Karpas-422 (cell line): ENCODE measurements around the gene PSME2. TPM values are rescaled to one million over a fixed set of nuclear protein-coding genes. Genes with fewer than 3 reads are reported as not detected.

Source experiments
- DNase-seq: peaks from one replicate; pipeline ENCODE4 v3.0.0-alpha.2; 2015
- H2AFZ ChIP-seq: fragments of 200-600 bp; sonication (generic); 2 replicates; pipeline ENCODE4 v1.6.1; 2014; ENCODE audit warnings: antibody characterized with exemption, low read length, mixed read lengths
- H3K27ac ChIP-seq: fragments of 200-600 bp; sonication (generic); 2 replicates; pipeline ENCODE4 v1.5.1; 2014; ENCODE audit warnings: mild to moderate bottlenecking, low read length, moderate library complexity
- H3K27me3 ChIP-seq: fragments of 200-600 bp; sonication (generic); 2 replicates; pipeline ENCODE4 v1.6.1; 2014; ENCODE audit warnings: low read length, mixed read lengths
- H3K36me3 ChIP-seq: fragments of 200-600 bp; sonication (generic); 2 replicates; pipeline ENCODE4 v1.6.1; 2014; ENCODE audit warnings: low read length, mixed read lengths; ENCODE audit not compliant: insufficient read depth
- H3K4me1 ChIP-seq: fragments of 200-600 bp; sonication (generic); 2 replicates; pipeline ENCODE4 v1.6.1; 2014; ENCODE audit warnings: mild to moderate bottlenecking, low read length, mixed read lengths
- H3K4me2 ChIP-seq: fragments of 200-600 bp; sonication (generic); 2 replicates; pipeline ENCODE4 v1.6.1; 2014; ENCODE audit warnings: low read length, low read depth, mild to moderate bottlenecking; ENCODE audit not compliant: poor library complexity, severe bottlenecking
- H3K4me3 ChIP-seq: fragments of 200-600 bp; sonication (generic); 2 replicates; pipeline ENCODE4 v1.5.1; 2014; ENCODE audit warnings: mild to moderate bottlenecking, antibody characterized with exemption, low read length, mixed read lengths
- H3K79me2 ChIP-seq: fragments of 200-600 bp; sonication (generic); 2 replicates; pipeline ENCODE4 v1.6.1; 2014; ENCODE audit warnings: mild to moderate bottlenecking, low read length, mixed read lengths
- H3K9ac ChIP-seq: fragments of 200-600 bp; sonication (generic); 2 replicates; pipeline ENCODE4 v1.6.0; 2014; ENCODE audit warnings: low read length
- H3K9me2 ChIP-seq: fragments of 200-600 bp; sonication (generic), shearing (Covaris generic); replicated peaks from 2 replicates; pipeline ENCODE4 v1.6.0; 2014; ENCODE audit warnings: mild to moderate bottlenecking, low read length, moderate library complexity; ENCODE audit not compliant: insufficient read depth
- H3K9me3 ChIP-seq: fragments of 300-700, 200-600 bp; sonication (generic); 2 replicates; pipeline ENCODE4 v1.6.1; 2014; ENCODE audit warnings: low read length, mixed read lengths
- H4K20me1 ChIP-seq: fragments of 200-600 bp; sonication (generic); 2 replicates; pipeline ENCODE4 v1.6.1; 2014; ENCODE audit warnings: mild to moderate bottlenecking, antibody characterized with exemption, low read length, low read depth; ENCODE audit not compliant: insufficient read depth
- total RNA-seq: library from RNA; depleted of rRNA; stranded (reverse); fragments of >200 nt; shearing (Covaris generic); gene quantifications from 2 replicates; pipeline ENCODE4 v1.2.3, GENCODE V29; 2014; ENCODE audit warnings: low replicate concordance

Gene PSME2
- total RNA-seq, 1 experiment from 2014 or later: 536 TPM

DNA sequence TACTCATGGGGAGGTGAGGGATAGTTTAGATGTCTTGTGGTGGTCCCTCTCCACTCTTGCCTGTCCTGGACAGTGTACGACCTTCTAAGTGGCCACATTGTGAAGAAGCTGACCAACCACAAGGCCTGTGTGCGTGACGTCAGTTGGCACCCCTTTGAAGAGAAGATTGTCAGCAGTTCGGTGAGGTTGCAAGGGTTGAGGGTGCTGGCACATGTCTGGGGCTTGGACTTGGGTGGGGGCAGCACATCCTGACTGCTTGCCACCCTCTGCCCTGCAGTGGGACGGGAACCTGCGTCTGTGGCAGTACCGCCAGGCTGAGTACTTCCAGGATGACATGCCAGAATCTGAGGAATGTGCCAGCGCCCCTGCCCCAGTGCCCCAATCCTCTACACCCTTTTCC lies 23.5 kb downstream of the PSME2 start:
- H3K9me3 ChIP-seq: no peaks in the 10 kb centered on the region
- H3K4me1 ChIP-seq: peaks cover 13% of the 10 kb centered on the region
- no peaks in the 10 kb centered on the region for H3K27me3 ChIP-seq
- no peaks in the 10 kb centered on the region for H3K79me2 ChIP-seq
- no peak overlapping the region for H3K9ac ChIP-seq
- H3K4me3 ChIP-seq: no peak overlapping the region
- no peak overlapping the region for H2AFZ ChIP-seq
- no peak overlapping the region for H3K27ac ChIP-seq
- H3K9me2 ChIP-seq: no peaks in the 10 kb centered on the region
- no peak overlapping the region for H3K4me2 ChIP-seq
- H4K20me1 ChIP-seq: no peaks in the 10 kb centered on the region
- peaks cover 21% of the 10 kb centered on the region for H3K36me3 ChIP-seq
- no peak for DNase-seq

DNA sequence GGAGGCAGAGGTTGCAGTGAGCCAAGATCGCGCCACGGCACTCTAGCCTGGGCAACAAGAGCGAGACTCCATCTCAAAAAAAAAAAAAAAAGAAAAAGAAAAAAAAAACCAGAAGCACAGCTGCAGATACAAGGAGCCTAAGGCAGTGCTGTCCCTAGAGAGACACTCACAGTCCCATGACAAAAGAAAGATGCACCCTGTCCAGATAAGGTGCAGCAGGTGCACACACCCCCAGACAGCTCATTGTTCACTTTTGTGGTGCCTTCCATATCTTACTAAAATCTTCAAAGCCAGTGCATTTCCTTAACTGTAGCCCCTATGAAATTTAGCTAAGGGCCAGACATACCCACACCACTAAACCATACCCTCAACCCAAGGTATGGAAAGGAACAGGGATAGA lies 24.0 kb downstream of the PSME2 start:
- Histone ChIP-seq H3K79me2 (no peaks in the 10 kb centered on the region), H3K9ac (no peak overlapping the region), H3K4me3 (no peak overlapping the region), H2AFZ (no peak overlapping the region), H3K4me2 (no peak overlapping the region), H3K27me3 (no peaks in the 10 kb centered on the region), H3K4me1 (peaks cover 13% of the 10 kb centered on the region), H3K27ac (no peak overlapping the region), H3K9me3 (no peaks in the 10 kb centered on the region), H3K36me3 (peaks cover 26% of the 10 kb centered on the region), H4K20me1 (no peaks in the 10 kb centered on the region), H3K9me2 (no peaks in the 10 kb centered on the region)
- DNase-seq: no peak

DNA sequence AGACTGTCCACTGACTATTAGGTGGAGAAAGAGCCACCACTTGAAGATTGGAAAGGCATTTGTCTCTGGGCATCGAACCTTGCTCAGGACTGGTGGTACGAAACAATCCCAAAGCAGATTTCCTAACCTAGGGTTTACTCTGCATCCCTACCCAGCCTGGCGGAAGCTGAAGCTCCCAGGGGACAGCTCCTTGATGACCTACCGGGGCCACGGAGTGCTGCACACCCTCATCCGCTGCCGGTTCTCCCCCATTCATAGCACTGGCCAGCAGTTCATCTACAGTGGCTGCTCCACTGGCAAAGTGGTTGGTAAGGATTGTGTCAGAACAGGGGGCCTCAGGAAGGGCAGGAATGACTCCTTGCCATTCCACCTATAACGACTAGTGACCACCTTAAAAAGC lies 25.2 kb downstream of the PSME2 start:
- H3K36me3 ChIP-seq: peaks cover 26% of the 10 kb centered on the region
- H3K4me1 ChIP-seq: peaks cover 18% of the 10 kb centered on the region
- H3K79me2 ChIP-seq: peaks cover 8% of the 10 kb centered on the region
- no peaks in the 10 kb centered on the region for H3K9me2 ChIP-seq
- no peak overlapping the region for H3K4me3 ChIP-seq
- DNase-seq: no peak
- H3K9me3 ChIP-seq: no peaks in the 10 kb centered on the region
- H3K4me2 ChIP-seq: no peak overlapping the region
- H4K20me1 ChIP-seq: no peaks in the 10 kb centered on the region
- no peaks in the 10 kb centered on the region for H3K27me3 ChIP-seq
- no peak overlapping the region for H3K27ac ChIP-seq
- H2AFZ ChIP-seq: no peak overlapping the region
- H3K9ac ChIP-seq: no peak overlapping the region

DNA sequence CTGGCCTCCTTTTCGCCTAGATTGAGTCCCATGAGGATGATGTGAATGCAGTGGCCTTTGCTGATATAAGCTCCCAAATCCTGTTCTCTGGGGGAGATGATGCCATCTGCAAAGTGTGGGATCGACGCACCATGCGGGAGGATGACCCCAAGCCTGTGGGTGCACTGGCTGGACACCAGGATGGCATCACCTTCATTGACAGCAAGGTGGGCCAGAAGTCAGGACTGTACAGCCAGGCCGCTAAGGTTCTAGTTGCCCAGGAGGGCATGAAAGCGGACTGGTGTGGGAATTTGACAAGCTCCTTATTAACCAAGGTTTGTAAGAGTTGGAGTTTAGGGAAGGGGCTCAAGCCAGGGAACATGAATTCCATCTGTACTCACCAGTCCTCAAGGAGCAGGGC lies 26.7 kb downstream of the PSME2 start:
- Histone ChIP-seq H3K4me1 (peaks cover 28% of the 10 kb centered on the region), H3K27ac (no peak overlapping the region), H3K27me3 (no peaks in the 10 kb centered on the region), H3K79me2 (peaks cover 18% of the 10 kb centered on the region), H3K4me2 (no peak overlapping the region), H3K4me3 (no peak overlapping the region), H3K9me3 (no peaks in the 10 kb centered on the region), H3K9ac (no peak overlapping the region), H3K36me3 (peaks cover 26% of the 10 kb centered on the region), H3K9me2 (no peaks in the 10 kb centered on the region), H2AFZ (no peak overlapping the region), H4K20me1 (no peaks in the 10 kb centered on the region)
- DNase-seq: no peak

DNA sequence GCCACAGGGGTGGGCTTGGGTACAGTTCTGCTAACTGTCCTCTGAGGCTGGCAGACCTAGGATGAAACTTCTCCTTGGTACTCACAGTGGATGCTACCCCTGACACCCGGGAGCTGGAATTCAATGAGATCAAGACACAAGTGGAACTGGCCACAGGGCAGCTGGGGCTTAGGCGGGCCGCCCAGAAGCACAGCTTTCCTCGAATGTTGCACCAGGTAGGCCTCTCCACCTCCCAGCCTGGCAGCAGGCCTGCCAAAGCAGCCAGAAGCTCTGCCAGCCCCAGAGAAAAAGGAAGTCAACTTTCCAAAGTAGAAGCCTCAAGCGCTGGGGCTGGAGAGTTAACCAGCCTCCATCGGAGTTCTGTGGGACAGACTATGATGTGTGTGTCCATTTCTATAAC lies 29.2 kb downstream of the PSME2 start:
- DNase-seq: no peak
- no peak overlapping the region for H2AFZ ChIP-seq
- no peaks in the 10 kb centered on the region for H3K9me2 ChIP-seq
- H3K4me2 ChIP-seq: no peak overlapping the region
- no peak overlapping the region for H3K9ac ChIP-seq
- no peak overlapping the region for H3K4me3 ChIP-seq
- peaks cover 21% of the 10 kb centered on the region for H3K36me3 ChIP-seq
- peaks cover 22% of the 10 kb centered on the region for H3K79me2 ChIP-seq
- no peak overlapping the region for H3K27ac ChIP-seq
- no peaks in the 10 kb centered on the region for H3K9me3 ChIP-seq
- no peaks in the 10 kb centered on the region for H3K27me3 ChIP-seq
- peaks cover 19% of the 10 kb centered on the region for H3K4me1 ChIP-seq
- H4K20me1 ChIP-seq: no peaks in the 10 kb centered on the region

DNA sequence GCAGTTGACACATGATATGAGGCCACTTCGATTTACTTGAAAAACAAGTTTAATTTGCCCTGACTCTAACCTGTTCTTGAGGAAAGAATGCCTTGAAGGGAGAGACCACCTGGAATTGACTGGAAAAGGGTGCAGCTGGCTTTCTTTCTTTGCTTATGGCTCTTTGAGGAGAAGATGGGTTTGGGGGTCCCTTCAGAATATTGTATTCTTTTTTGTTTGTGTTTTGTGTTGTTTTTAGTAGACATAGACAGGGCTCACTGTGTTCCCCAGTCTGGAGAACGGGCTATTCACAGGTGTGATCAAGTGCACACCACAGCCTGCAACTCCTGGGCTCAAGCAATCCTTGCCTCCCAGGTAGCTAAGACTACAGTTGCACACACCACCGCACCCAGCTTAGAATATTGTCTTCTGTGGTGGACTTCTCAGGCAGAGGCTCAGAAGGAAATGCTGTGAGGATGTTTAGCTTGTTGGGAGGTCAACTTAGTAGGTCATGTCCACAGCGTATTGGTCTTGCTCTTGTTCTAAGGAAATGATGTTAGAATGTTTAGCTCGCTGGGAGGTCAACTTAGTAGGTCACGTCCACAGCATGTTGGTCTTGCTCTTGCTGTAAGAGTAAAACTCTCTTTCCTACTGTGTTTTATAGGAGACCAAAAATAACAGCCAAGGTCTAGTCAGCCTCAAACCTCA lies 30.1 kb downstream of the PSME2 start:
- DNase-seq: no peak
- H3K27ac ChIP-seq: no peak overlapping the region
- H3K9ac ChIP-seq: peak overlapping the region; percentile 77
- H3K36me3 ChIP-seq: peaks cover 16% of the 10 kb centered on the region
- peak overlapping the region; percentile 91 for H3K4me2 ChIP-seq
- H3K79me2 ChIP-seq: peaks cover 22% of the 10 kb centered on the region
- H3K4me3 ChIP-seq: peak overlapping the region; percentile 89
- no peak overlapping the region for H2AFZ ChIP-seq
- H3K27me3 ChIP-seq: no peaks in the 10 kb centered on the region
- H3K4me1 ChIP-seq: peaks cover 19% of the 10 kb centered on the region
- H3K9me3 ChIP-seq: no peaks in the 10 kb centered on the region
- no peaks in the 10 kb centered on the region for H4K20me1 ChIP-seq
- H3K9me2 ChIP-seq: no peaks in the 10 kb centered on the region

DNA sequence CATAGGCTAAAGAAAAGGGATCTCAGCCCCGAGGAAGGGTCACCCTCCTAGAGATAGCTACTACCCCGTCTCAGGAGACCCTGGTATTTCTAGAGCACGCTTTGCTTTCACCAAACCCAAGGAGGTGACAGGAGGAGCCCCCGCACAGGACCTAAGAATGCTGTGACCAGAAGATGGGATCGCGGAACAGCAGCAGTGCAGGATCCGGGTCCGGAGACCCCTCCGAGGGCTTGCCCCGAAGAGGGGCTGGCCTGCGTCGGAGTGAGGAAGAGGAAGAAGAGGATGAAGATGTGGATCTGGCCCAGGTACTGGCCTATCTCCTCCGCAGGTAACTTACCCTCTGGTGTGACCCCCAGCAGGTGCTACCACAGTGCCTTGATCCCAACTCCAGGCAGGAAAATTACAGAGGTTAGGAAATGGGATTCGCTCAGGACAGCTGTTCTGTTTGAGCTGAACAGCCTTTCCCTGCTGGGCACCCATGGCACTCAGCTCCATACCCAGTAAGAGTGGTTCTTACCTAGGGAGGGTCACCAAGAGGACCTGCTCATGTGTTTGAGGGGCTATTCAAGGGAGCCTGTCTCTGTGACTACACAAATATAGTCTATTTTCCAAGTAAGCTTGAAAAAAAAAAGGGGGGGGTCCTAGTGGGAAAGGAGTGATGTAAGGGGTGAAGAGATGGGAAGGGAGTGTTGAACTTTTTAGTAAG lies 30.8 kb downstream of the PSME2 start:
- no peaks in the 10 kb centered on the region for H4K20me1 ChIP-seq
- H3K27ac ChIP-seq: peak overlapping the region; percentile 5; the same call in 1 of the 2 replicates
- H3K9me3 ChIP-seq: no peaks in the 10 kb centered on the region
- peak overlapping the region; percentile 91 for H3K4me2 ChIP-seq
- peaks cover 22% of the 10 kb centered on the region for H3K79me2 ChIP-seq
- peak overlapping the region; percentile 78 for H2AFZ ChIP-seq
- H3K9me2 ChIP-seq: no peaks in the 10 kb centered on the region
- peaks cover 9% of the 10 kb centered on the region; the same call in 1 of the 2 replicates for H3K36me3 ChIP-seq
- H3K9ac ChIP-seq: peak overlapping the region; percentile 77
- peaks cover 19% of the 10 kb centered on the region for H3K4me1 ChIP-seq
- no peak for DNase-seq
- peak overlapping the region; percentile 89 for H3K4me3 ChIP-seq
- no peaks in the 10 kb centered on the region for H3K27me3 ChIP-seq

DNA sequence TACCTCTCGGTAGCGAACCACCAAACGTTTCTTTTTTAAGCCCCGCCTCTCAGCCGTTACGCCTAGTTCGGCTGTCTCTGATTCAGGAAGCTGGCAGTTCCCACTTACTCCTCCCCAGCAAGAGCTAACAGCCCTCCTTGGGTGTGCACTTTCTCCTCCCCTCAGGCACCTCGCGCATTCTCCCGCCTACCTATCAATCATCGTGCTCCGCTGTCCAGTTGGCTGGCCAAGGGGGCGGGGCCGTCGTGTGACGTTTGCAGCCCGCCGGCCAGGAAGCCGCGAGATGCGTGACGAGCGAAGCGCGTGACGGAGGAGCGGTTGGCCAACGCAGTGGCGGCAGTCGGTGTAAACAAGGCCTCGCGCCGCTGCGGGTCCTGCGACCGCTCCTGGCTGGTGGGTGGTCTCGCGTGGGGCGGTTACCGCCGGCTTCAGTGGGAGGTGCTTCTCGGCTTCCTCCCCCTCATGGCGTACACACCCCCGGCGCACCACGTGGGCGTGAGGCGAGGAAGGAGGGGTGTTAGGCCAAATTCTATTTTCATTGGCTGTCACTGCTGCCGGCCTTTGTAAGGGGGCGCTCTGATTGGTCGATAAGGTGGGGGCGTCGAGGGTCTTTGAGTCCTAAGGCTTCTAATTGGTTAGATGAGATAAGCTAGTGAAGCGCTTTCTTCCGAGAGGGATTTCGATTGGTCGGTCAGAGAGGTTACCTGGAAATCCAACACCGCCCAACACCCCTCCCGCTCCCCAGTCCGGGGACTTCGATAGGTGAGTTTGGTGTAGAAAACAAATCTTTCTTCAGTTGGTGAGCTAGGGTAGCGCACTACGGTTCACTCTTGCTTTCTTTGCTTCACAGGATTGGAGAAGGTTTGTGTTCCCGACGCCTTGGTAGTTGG lies 31.6 kb downstream of the PSME2 start, which contains the start of the genes DCAF11 and NRL:
DCAF11 (plus strand) TSS at position 246 of the 890 bp plus-strand sequence. CDS start 818 bp downstream, outside the sequence.
NRL (minus strand) TSS at position 418 of the 890 bp plus-strand sequence. CDS start 32,101 bp downstream, outside the sequence.
- Histone ChIP-seq H3K9ac (peak within 1 kb of the TSS; percentile 95), H3K36me3 (peaks cover 8% of the 10 kb centered on the region; the same call in 1 of the 2 replicates), H3K4me3 (peak within 1 kb of the TSS; percentile 89), H3K79me2 (peaks cover 22% of the 10 kb centered on the region), H4K20me1 (no peaks in the 10 kb centered on the region), H3K9me2 (no peaks in the 10 kb centered on the region), H3K9me3 (no peaks in the 10 kb centered on the region), H3K27ac (peak within 1 kb of the TSS; percentile 91), H2AFZ (peak within 1 kb of the TSS; percentile 87), H3K4me1 (peaks cover 19% of the 10 kb centered on the region), H3K27me3 (no peaks in the 10 kb centered on the region), H3K4me2 (peak within 1 kb of the TSS; percentile 91)
- DNase-seq: peak; percentile 100
